ENCODE results near the gene MSS51.
A peak's percentile ranks its signal among the peaks of the same experiment; 100 is the strongest.
"Not testable (repeated sequence)": the region's sequence is repeated elsewhere in the genome, so short reads cannot be mapped to it uniquely, and the experiment has no call there.

MSS51 gene

DNA sequence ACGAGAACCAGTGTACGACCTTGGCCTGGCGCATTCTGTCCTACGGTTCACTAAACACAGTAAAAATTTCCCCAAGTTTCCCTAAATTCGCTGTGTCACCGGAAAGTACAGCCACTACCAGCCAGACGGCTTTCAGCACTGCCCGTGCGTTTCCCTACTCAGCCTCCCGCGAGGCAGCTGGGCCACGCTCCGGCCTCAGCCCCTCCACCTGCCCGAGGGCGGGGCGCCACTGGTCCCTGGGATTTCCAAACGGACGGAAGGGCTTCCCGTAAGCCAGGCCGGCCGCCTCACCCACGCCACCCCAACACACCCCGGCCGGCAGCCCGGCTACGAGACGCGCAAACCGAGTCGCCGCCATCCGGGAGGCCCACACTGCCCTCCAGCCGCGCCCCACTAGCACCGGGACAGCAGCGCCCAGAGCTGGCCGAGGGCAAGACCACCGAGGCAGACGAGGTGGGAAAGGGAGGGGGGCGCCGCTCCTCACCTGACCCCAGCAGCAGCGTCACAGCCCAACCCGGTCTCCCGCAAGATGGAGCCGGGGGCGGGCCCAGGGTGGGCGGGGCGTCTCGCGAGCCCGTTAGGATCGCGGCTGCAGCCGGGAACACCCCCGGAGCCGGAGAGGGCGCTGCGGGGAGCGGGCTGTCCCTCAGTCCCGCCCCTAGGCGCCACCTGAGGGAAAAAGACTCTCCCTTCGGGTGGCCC, 19.7 kb downstream of the MSS51 start, which contains the start of gene ANXA7:
Gene ANXA7, minus strand, starts transcription at position 531 of the 702 bp plus-strand sequence. CDS start 13,202 bp downstream, outside the sequence.
- DNase-seq = peak; percentile 94 to 95

DNA sequence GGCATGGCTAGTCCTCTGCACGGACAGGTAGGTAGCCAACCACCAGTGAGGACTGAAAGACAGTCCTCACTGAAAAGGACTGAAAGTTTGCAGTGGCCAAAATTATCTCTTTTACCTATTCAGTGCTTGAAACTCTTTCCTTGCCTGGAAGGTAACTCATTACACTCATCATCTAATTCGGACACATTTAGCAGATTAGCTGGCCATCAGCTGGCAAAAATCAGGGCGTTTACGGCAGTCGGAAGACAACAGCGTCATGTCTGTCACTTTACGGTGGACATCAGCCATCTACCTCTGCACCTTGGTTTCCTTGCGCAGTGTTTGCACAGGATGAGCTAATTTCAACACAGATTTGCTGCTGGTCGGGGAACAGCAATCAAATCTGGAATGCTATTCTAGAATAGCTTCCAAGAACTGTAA, 20.2 kb downstream of the MSS51 start:
- DNase-seq = no peak

DNA sequence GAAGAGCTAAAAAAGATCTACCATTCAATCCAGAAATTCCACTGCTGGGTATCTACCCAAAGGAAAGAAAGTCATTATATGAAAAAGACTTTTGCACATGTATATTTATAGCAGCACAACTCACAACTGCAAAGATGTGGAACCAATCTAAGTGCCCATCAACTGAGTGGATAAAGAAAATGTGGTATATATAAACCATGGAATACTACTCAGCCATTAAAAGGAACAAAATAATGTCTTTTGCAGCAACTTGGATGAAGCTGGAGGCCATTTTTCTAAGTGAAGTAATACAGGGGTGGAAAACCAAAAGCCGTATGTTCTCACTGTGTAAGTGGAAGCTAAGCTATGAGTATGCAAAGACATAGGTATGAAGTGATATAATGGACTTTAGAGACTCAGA, 22.5 kb downstream of the MSS51 start:
- no peak for DNase-seq

DNA sequence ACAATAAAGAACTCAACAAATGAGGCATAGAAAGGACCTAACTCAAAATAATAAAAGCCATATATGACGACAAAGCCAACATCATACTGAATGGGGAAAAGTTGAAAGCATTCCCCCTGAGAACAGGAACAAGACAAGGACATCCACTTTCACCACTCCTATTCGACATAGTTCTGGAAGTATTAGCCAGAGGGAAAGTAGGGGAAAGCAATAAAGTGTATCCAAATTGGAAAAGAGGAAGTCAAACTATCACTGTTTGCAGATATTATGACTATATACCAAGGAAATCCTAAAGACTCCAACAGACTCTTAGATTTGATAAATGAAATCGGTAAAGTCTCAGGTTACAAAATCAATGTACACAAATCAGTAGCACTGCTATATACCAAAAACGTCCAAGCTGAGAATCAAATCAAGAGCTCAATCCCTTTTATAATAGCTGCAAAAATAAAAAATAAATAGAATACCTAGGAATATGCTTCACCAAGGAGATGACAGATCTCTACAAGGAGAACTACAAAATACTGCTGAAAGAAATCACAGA, 24.3 kb downstream of the MSS51 start:
- DNase-seq = peak in 1 of 2 donors; percentile 4

- DNase-seq = no peak
Measured at GRCh38 chr10:73408061-73408460, 25.3 kb downstream of the MSS51 start.

DNA sequence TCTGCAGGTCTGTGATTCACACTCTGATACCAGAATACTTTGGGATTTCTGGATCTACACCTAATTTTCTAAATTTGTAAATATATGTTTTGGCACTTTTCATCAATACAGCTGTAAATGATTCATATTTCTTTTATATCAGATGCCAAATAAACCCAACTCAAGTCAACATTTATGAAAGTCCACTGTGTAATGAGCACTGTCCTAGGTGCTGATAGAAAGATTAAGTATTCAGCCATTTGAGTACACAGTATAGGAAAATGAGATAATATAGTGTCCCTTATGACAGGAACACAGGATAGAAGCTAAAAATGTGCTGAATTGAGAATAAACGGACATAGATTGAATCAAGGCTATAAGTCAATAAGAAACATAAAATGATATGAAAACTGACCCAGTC, 25.9 kb downstream of the MSS51 start:
- DNase-seq = no peak

- DNase-seq = no peak
Measured at GRCh38 chr10:73406846-73407245, 26.5 kb downstream of the MSS51 start.

GRCh38 chr10:73405556-73405955, 27.8 kb downstream of the MSS51 start:
- DNase-seq = no peak

- DNase-seq = no peak
Measured at GRCh38 chr10:73404690-73405089, 28.7 kb downstream of the MSS51 start.

DNA sequence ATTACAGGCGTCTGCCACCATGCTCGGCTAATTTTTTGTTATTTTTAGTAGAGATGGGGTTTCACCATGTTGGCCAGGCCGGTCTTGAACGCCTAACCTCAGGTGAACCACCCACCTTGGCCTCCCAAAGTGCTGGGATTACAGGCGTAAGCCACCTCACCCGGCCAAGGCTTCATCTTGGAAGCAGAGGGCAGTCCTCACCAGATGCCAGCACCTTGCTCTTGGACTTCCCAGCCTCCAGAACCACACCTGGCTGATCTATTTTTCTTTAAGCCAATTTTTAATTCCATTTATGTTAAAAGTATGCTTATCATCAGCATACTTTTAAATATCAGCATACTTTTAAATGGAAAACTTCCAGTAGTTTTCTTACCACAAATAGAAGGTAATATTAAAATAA, 31.7 kb downstream of the MSS51 start:
- DNase-seq = no peak

GRCh38 chr10:73399063-73399462, 34.3 kb downstream of the MSS51 start:
- DNase-seq = no peak

GRCh38 chr10:73398024-73398423, 35.3 kb downstream of the MSS51 start:
- DNase-seq = no peak

DNA sequence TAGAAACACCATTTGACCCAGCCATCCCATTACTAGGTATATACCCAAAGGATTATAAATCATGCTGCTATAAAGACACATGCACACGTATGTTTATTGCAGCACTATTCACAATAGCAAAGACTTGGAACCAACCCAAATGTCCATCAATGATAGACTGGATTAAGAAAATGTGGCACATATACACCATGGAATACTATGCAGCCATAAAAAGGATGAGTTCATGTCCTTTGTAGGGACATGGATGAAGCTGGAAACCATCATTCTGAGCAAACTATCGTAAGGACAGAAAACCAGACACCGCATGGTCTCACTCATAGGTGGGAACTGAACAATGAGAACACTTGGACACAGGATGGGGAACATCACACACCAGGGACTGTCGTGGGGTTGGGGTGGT, 39.0 kb downstream of the MSS51 start:
- DNase-seq = not testable (repeated sequence)

- no peak for DNase-seq
Measured at GRCh38 chr10:73388228-73388627, 45.1 kb downstream of the MSS51 start.

- no peak for DNase-seq
Measured at GRCh38 chr10:73386583-73386982, 46.8 kb downstream of the MSS51 start.

GRCh38 chr10:73379064-73379748, 54.2 kb downstream of the MSS51 start:
- DNase-seq = no peak

- no peak for DNase-seq
Measured at GRCh38 chr10:73376679-73377078, 56.7 kb downstream of the MSS51 start.

Data from inflammatory macrophage treated with lipopolysaccharide for 1 hour (primary cell).